CD4-positive, CD25-positive, alpha-beta regulatory T cell (primary cell): ENCODE data around the gene CCNT2. TPM values are rescaled to one million over a fixed set of nuclear protein-coding genes. Genes with fewer than 3 reads are reported as not detected.

Experiments
- ATAC-seq, 2 donors: fragments of 150-1000 bp; cut with Tn5 transposase; one replicate each; pipeline ENCODE4 v1.10.0; 2021; ENCODE audit warnings: low read depth in 2 of 2, moderate number of reproducible peaks in 2 of 2, moderate library complexity in 1 of 2
- DNase-seq, 3 donors: peaks; one replicate each; pipeline versions ENCODE4 v3.0.0 to v3.0.0-alpha.2; 2012 to 2022; ENCODE audit warnings: mixed read lengths in 1 of 3
- H3K27ac ChIP-seq: one replicate; pipeline ENCODE4 v1.7.0; 2013; ENCODE audit warnings: mild to moderate bottlenecking, low read length; ENCODE audit not compliant: insufficient read depth, poor library complexity, severe bottlenecking
- H3K27me3 ChIP-seq: one replicate; pipeline ENCODE4 v1.7.0; 2013; ENCODE audit warnings: low read length; ENCODE audit not compliant: control insufficient read depth, insufficient read depth
- H3K36me3 ChIP-seq: one replicate; pipeline ENCODE4 v1.7.0; 2013; ENCODE audit warnings: mild to moderate bottlenecking, low read length, moderate library complexity; ENCODE audit not compliant: control insufficient read depth, insufficient read depth
- H3K4me1 ChIP-seq: 2 replicates; pipeline ENCODE4 v1.7.0; 2013; ENCODE audit warnings: mild to moderate bottlenecking, low read length; ENCODE audit not compliant: insufficient read depth, control insufficient read depth, poor library complexity, severe bottlenecking
- H3K4me3 ChIP-seq: one replicate; pipeline ENCODE4 v1.7.0; 2013; ENCODE audit warnings: low read depth, mild to moderate bottlenecking, low read length, moderate library complexity
- H3K9me3 ChIP-seq, 2 experiments: 1 replicate in 1 of 2; 2 replicates in 1 of 2; pipeline ENCODE4 v1.7.0; 2013; ENCODE audit warnings: low read length in 2 of 2, mild to moderate bottlenecking in 1 of 2, moderate library complexity in 1 of 2; ENCODE audit not compliant: control insufficient read depth in 2 of 2
- H3K27ac Mint-ChIP-seq, 3 donors: one replicate each; pipeline ENCODE4 v1.8.0; 2020 to 2022; ENCODE audit warnings: mild to moderate bottlenecking in 3 of 3, mixed read lengths in 3 of 3, moderate library complexity in 2 of 3
- H3K27me3 Mint-ChIP-seq: one replicate; pipeline ENCODE4 v1.8.0; 2022; ENCODE audit warnings: mild to moderate bottlenecking, mixed read lengths
- H3K36me3 Mint-ChIP-seq: one replicate; pipeline ENCODE4 v1.8.0; 2020; ENCODE audit warnings: mixed read lengths
- H3K4me1 Mint-ChIP-seq, 4 donors: one replicate each; pipeline ENCODE4 v1.8.0; 2020 to 2022; ENCODE audit warnings: mixed read lengths in 4 of 4, mild to moderate bottlenecking in 1 of 4
- H3K4me3 Mint-ChIP-seq, 4 donors: one replicate each; pipeline ENCODE4 v1.8.0; 2020 to 2022; ENCODE audit warnings: mild to moderate bottlenecking in 4 of 4, mixed read lengths in 4 of 4, moderate library complexity in 3 of 4
- H3K9me3 Mint-ChIP-seq, 7 donors: one replicate each; pipeline ENCODE4 v1.8.0; 2020 to 2022; ENCODE audit warnings: mixed read lengths in 7 of 7, mild to moderate bottlenecking in 3 of 7, moderate library complexity in 2 of 7
- polyA plus RNA-seq, 4 donors: library from polyadenylated mRNA; unstranded; fragments of 300-500 nt; fragmentation: Illumina TruSeq; gene quantifications; one replicate each; pipeline ENCODE4 v1.2.3, GENCODE V29; 2021
- total RNA-seq: library from RNA; stranded (reverse); gene quantifications from one replicate; pipeline ENCODE4 v1.2.3, GENCODE V29; 2022

The CCNT2 gene
- total and polyA plus RNA-seq, 5 donors from 2014 or later = 18.1 to 71.2 (median 26.2) TPM

GRCh38 chr2:134943540-134943939 is 24.9 kb downstream of the CCNT2 start:
- Histone ChIP-seq H3K4me1 (peaks cover under 1% of the 10 kb centered on the region), H3K9me3 (no peaks in the 10 kb centered on the region), H3K27ac (no peak overlapping the region), H3K27me3 (no peaks in the 10 kb centered on the region), H3K4me3 (no peak overlapping the region), H3K36me3 (peaks cover 68% of the 10 kb centered on the region)
- H3K27me3 Mint-ChIP-seq = no peaks in the 10 kb centered on the region
- H3K27ac Mint-ChIP-seq = peak overlapping the region in 1 of 3 donors; percentile 52
- H3K36me3 Mint-ChIP-seq = peaks cover 33% of the 10 kb centered on the region
- no peak overlapping the region for H3K4me3 Mint-ChIP-seq
- no peaks in the 10 kb centered on the region for H3K9me3 Mint-ChIP-seq
- DNase-seq (no peak), ATAC-seq (no peak)
- H3K4me1 Mint-ChIP-seq = peaks cover 6 to 22% (median 18%) of the 10 kb centered on the region in 4 donors

GRCh38 chr2:134944975-134945374 is 26.4 kb downstream of the CCNT2 start:
- Mint-ChIP-seq H3K9me3 (no peaks in the 10 kb centered on the region), H3K4me3 (no peak overlapping the region), H3K4me1 (peaks cover 8 to 35% (median 22%) of the 10 kb centered on the region in 4 donors), H3K27me3 (no peaks in the 10 kb centered on the region), H3K36me3 (peaks cover 28% of the 10 kb centered on the region), H3K27ac (peak overlapping the region in 2 of 3 donors; percentile 7 to 33)
- Histone ChIP-seq H3K27ac (no peak overlapping the region), H3K27me3 (no peaks in the 10 kb centered on the region), H3K36me3 (peaks cover 63% of the 10 kb centered on the region), H3K4me3 (no peak overlapping the region), H3K9me3 (no peaks in the 10 kb centered on the region), H3K4me1 (peaks cover 6% of the 10 kb centered on the region)
- no peak for ATAC-seq
- DNase-seq = no peak

- Histone ChIP-seq H3K36me3 (peaks cover 62% of the 10 kb centered on the region), H3K9me3 (no peaks in the 10 kb centered on the region), H3K4me3 (no peak overlapping the region), H3K4me1 (peaks cover 8% of the 10 kb centered on the region), H3K27ac (no peak overlapping the region), H3K27me3 (no peaks in the 10 kb centered on the region)
- H3K9me3 Mint-ChIP-seq = no peaks in the 10 kb centered on the region
- no peak overlapping the region for H3K4me3 Mint-ChIP-seq
- no peaks in the 10 kb centered on the region for H3K27me3 Mint-ChIP-seq
- peaks cover 28% of the 10 kb centered on the region for H3K36me3 Mint-ChIP-seq
- H3K4me1 Mint-ChIP-seq = peaks cover 8 to 41% (median 23%) of the 10 kb centered on the region in 4 donors
- ATAC-seq (no peak), DNase-seq (no peak)
- H3K27ac Mint-ChIP-seq = peak overlapping the region in 2 of 3 donors; percentile 33 to 34
Measured at GRCh38 chr2:134946073-134946472, 27.5 kb downstream of the CCNT2 start.

GRCh38 chr2:134949981-134950708 is 31.5 kb downstream of the CCNT2 start:
- no peak for ATAC-seq
- Histone ChIP-seq H3K27me3 (no peaks in the 10 kb centered on the region), H3K9me3 (no peaks in the 10 kb centered on the region), H3K4me3 (no peak overlapping the region), H3K27ac (no peak overlapping the region), H3K4me1 (peaks cover 8% of the 10 kb centered on the region), H3K36me3 (peaks cover 85% of the 10 kb centered on the region)
- H3K4me1 Mint-ChIP-seq = peaks cover 5 to 43% (median 23%) of the 10 kb centered on the region in 4 donors
- no peaks in the 10 kb centered on the region for H3K9me3 Mint-ChIP-seq
- peaks cover 44% of the 10 kb centered on the region for H3K36me3 Mint-ChIP-seq
- peak overlapping the region in 2 of 3 donors; percentile 60 to 71 for H3K27ac Mint-ChIP-seq
- H3K27me3 Mint-ChIP-seq = no peaks in the 10 kb centered on the region
- no peak for DNase-seq
- peak overlapping the region in 1 of 4 donors; percentile 27 for H3K4me3 Mint-ChIP-seq

- Mint-ChIP-seq H3K4me3 (no peak overlapping the region), H3K27me3 (no peaks in the 10 kb centered on the region), H3K4me1 (peaks cover 5 to 39% (median 19%) of the 10 kb centered on the region in 4 donors), H3K27ac (no peak overlapping the region), H3K9me3 (no peaks in the 10 kb centered on the region), H3K36me3 (peaks cover 36% of the 10 kb centered on the region)
- Histone ChIP-seq H3K4me1 (peaks cover 8% of the 10 kb centered on the region), H3K27ac (no peak overlapping the region), H3K27me3 (no peaks in the 10 kb centered on the region), H3K36me3 (peaks cover 85% of the 10 kb centered on the region), H3K4me3 (no peak overlapping the region), H3K9me3 (no peaks in the 10 kb centered on the region)
- no peak for DNase-seq
- ATAC-seq = no peak
Measured at GRCh38 chr2:134950886-134951285, 32.3 kb downstream of the CCNT2 start.

- peaks cover 8% of the 10 kb centered on the region for H3K4me1 ChIP-seq
- Mint-ChIP-seq H3K4me1 (peaks cover 5 to 49% (median 19%) of the 10 kb centered on the region in 4 donors), H3K9me3 (no peaks in the 10 kb centered on the region), H3K36me3 (peaks cover 36% of the 10 kb centered on the region), H3K27me3 (no peaks in the 10 kb centered on the region), H3K27ac (no peak overlapping the region), H3K4me3 (no peak overlapping the region)
- ATAC-seq = no peak
- peaks cover 87% of the 10 kb centered on the region for H3K36me3 ChIP-seq
- H3K27ac ChIP-seq = no peak overlapping the region
- no peak for DNase-seq
- H3K9me3 ChIP-seq = no peaks in the 10 kb centered on the region
- H3K27me3 ChIP-seq = no peaks in the 10 kb centered on the region
- no peak overlapping the region for H3K4me3 ChIP-seq
Measured at GRCh38 chr2:134952608-134953007, 34.0 kb downstream of the CCNT2 start.

GRCh38 chr2:134954065-134954464 is 35.4 kb downstream of the CCNT2 start:
- Histone ChIP-seq H3K36me3 (peaks cover 80% of the 10 kb centered on the region), H3K4me1 (peaks cover 6% of the 10 kb centered on the region), H3K27me3 (no peaks in the 10 kb centered on the region), H3K9me3 (no peaks in the 10 kb centered on the region), H3K4me3 (no peak overlapping the region), H3K27ac (no peak overlapping the region)
- ATAC-seq (no peak), DNase-seq (no peak)
- H3K9me3 Mint-ChIP-seq = no peaks in the 10 kb centered on the region
- peaks cover 5 to 52% (median 13%) of the 10 kb centered on the region in 4 donors for H3K4me1 Mint-ChIP-seq
- no peaks in the 10 kb centered on the region for H3K27me3 Mint-ChIP-seq
- H3K36me3 Mint-ChIP-seq = peaks cover 40% of the 10 kb centered on the region
- no peak overlapping the region for H3K27ac Mint-ChIP-seq
- no peak overlapping the region for H3K4me3 Mint-ChIP-seq

- Mint-ChIP-seq H3K4me3 (no peak overlapping the region), H3K4me1 (peaks cover 0 to 38% (median 8%) of the 10 kb centered on the region in 4 donors), H3K9me3 (no peaks in the 10 kb centered on the region), H3K27ac (no peak overlapping the region), H3K36me3 (peaks cover 32% of the 10 kb centered on the region), H3K27me3 (no peaks in the 10 kb centered on the region)
- Histone ChIP-seq H3K4me3 (no peak overlapping the region), H3K27ac (no peak overlapping the region), H3K9me3 (no peaks in the 10 kb centered on the region), H3K36me3 (peaks cover 69% of the 10 kb centered on the region), H3K27me3 (no peaks in the 10 kb centered on the region), H3K4me1 (no peaks in the 10 kb centered on the region)
- ATAC-seq (no peak), DNase-seq (no peak)
Measured at GRCh38 chr2:134955744-134956143, 37.1 kb downstream of the CCNT2 start.
